DOHH2 (cell line): Measurements from ENCODE around the gene RBFOX2.

Experiments
- H3F3A ChIP-seq: fragments of 200-600 bp; sonication (generic), shearing (Covaris generic); 2 replicates; pipeline ENCODE4 v1.6.0; 2016; ENCODE audit warnings: antibody characterized with exemption, mild to moderate bottlenecking; ENCODE audit not compliant: control insufficient read depth, insufficient read depth
- H3K27ac ChIP-seq: fragments of 200-600 bp; sonication (generic); 2 replicates; pipeline ENCODE4 v1.5.1; 2014; ENCODE audit warnings: low read depth, mild to moderate bottlenecking, low read length, moderate library complexity
- H3K27me3 ChIP-seq: fragments of 200-600 bp; sonication (generic); 2 replicates; pipeline ENCODE4 v1.6.1; 2014; ENCODE audit warnings: mild to moderate bottlenecking, low read length, mixed read lengths; ENCODE audit not compliant: control insufficient read depth
- H3K36me3 ChIP-seq: fragments of 200-600 bp; sonication (generic); 2 replicates; pipeline ENCODE4 v1.6.1; 2014; ENCODE audit warnings: mild to moderate bottlenecking, low read length, moderate library complexity, mixed read lengths; ENCODE audit not compliant: control insufficient read depth
- H3K4me1 ChIP-seq: fragments of 200-600 bp; sonication (generic); 2 replicates; pipeline ENCODE4 v1.6.1; 2014; ENCODE audit warnings: mild to moderate bottlenecking, low read length, mixed read lengths; ENCODE audit not compliant: control insufficient read depth
- H3K4me2 ChIP-seq: fragments of 200-600 bp; sonication (generic); 2 replicates; pipeline ENCODE4 v1.6.0; 2014; ENCODE audit warnings: mild to moderate bottlenecking, low read length, moderate library complexity
- H3K4me3 ChIP-seq: fragments of 200-600 bp; sonication (generic); 2 replicates; pipeline ENCODE4 v1.5.1; 2014; ENCODE audit warnings: mild to moderate bottlenecking, low read length, mixed read lengths
- H3K79me2 ChIP-seq: fragments of 200-600 bp; sonication (generic); 2 replicates; pipeline ENCODE4 v1.6.1; 2014; ENCODE audit warnings: mild to moderate bottlenecking, low read length, mixed read lengths; ENCODE audit not compliant: control insufficient read depth
- H3K9me2 ChIP-seq: fragments of 200-600 bp; sonication (generic); replicated peaks from 2 replicates; pipeline ENCODE4 v1.6.1; 2014; ENCODE audit warnings: mild to moderate bottlenecking, low read length, mixed read lengths; ENCODE audit not compliant: control insufficient read depth
- H3K9me3 ChIP-seq: fragments of 200-600 bp; sonication (generic); 2 replicates; pipeline ENCODE4 v1.6.1; 2014; ENCODE audit warnings: antibody characterized with exemption, low read length, mixed read lengths; ENCODE audit not compliant: control insufficient read depth, insufficient read depth
- H4K20me1 ChIP-seq: fragments of 200-600 bp; sonication (generic); 2 replicates; pipeline ENCODE4 v1.6.0; 2014; ENCODE audit warnings: low read depth, mild to moderate bottlenecking, antibody characterized with exemption, low read length, moderate library complexity; ENCODE audit not compliant: control insufficient read depth, insufficient read depth
- CTCF ChIP-seq: fragments of 200-600 bp; sonication (generic); IDR thresholded peaks from one replicate; pipeline ENCODE4 v1.5.1; 2014; ENCODE audit warnings: antibody characterized with exemption, mild to moderate bottlenecking, low read depth, low read length; ENCODE audit not compliant: poor library complexity, severe bottlenecking
- EZH2phosphoT487 ChIP-seq: fragments of 200-600 bp; sonication (generic); IDR thresholded peaks from 2 replicates; pipeline ENCODE4 v1.6.1; 2017; ENCODE audit warnings: borderline replicate concordance, mild to moderate bottlenecking, antibody characterized with exemption, low read length, moderate library complexity, mixed read lengths

Gene RBFOX2

GRCh38 chr22:35903571-35904335, 124.9 kb downstream of the RBFOX2 start:
- Histone ChIP-seq H3K9me2 (no peaks in the 10 kb centered on the region), H4K20me1 (no peaks in the 10 kb centered on the region), H3K4me2 (peak overlapping the region; percentile 69), H3K4me3 (peak overlapping the region; percentile 53), H3K27ac (peak overlapping the region; percentile 75), H3K4me1 (peaks cover 92% of the 10 kb centered on the region), H3F3A (peaks cover 28% of the 10 kb centered on the region), H3K27me3 (no peaks in the 10 kb centered on the region), H3K9me3 (no peaks in the 10 kb centered on the region), H3K79me2 (peaks cover 97% of the 10 kb centered on the region), H3K36me3 (peaks cover 4% of the 10 kb centered on the region; the same call in 1 of the 2 replicates)
- no peak for TF ChIP-seq CTCF
- TF ChIP-seq EZH2phosphoT487, result no peak

GRCh38 chr22:35900483-35901168, 128.0 kb downstream of the RBFOX2 start:
- H3K27ac ChIP-seq, result peak overlapping the region; percentile 6; the same call in 1 of the 2 replicates
- peaks cover 4% of the 10 kb centered on the region for H3K36me3 ChIP-seq
- peak overlapping the region; percentile 69 for H3K4me2 ChIP-seq
- no peaks in the 10 kb centered on the region for H3K27me3 ChIP-seq
- peaks cover 15% of the 10 kb centered on the region; the same call in 1 of the 2 replicates for H3F3A ChIP-seq
- H4K20me1 ChIP-seq, result no peaks in the 10 kb centered on the region
- H3K4me1 ChIP-seq, result peaks cover 79% of the 10 kb centered on the region
- H3K79me2 ChIP-seq, result peaks cover 99% of the 10 kb centered on the region
- no peak for TF ChIP-seq EZH2phosphoT487
- no peak for TF ChIP-seq CTCF
- H3K9me2 ChIP-seq, result no peaks in the 10 kb centered on the region
- H3K4me3 ChIP-seq, result peak overlapping the region; percentile 10
- H3K9me3 ChIP-seq, result no peaks in the 10 kb centered on the region

DNA sequence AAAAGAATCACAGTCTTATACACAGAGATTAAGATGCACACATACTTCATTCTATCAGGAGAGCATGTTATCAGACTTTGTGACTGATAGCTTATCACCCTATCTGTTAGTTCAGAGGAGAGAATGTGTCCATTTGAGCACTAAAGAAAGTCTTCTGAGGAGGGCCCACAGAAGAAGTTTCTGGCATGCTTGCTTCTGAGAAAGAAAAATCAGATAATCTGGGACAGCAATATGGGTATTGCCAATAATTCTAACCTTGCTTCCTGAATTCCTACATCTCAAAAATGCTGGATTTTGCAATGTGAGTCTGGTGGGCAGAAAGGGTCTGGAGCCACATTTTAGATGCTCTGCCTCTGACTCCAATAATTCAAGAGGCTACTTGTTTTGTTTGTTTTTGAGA, 128.9 kb downstream of the RBFOX2 start:
- H4K20me1 ChIP-seq, result no peaks in the 10 kb centered on the region
- H3K27ac ChIP-seq, result no peak overlapping the region
- peaks cover 98% of the 10 kb centered on the region for H3K79me2 ChIP-seq
- no peak overlapping the region for H3K4me3 ChIP-seq
- H3K9me3 ChIP-seq, result no peaks in the 10 kb centered on the region
- no peaks in the 10 kb centered on the region for H3K27me3 ChIP-seq
- no peak overlapping the region for H3K4me2 ChIP-seq
- peaks cover 12% of the 10 kb centered on the region; the same call in 1 of the 2 replicates for H3F3A ChIP-seq
- no peaks in the 10 kb centered on the region for H3K9me2 ChIP-seq
- peaks cover 79% of the 10 kb centered on the region for H3K4me1 ChIP-seq
- peaks cover 4% of the 10 kb centered on the region for H3K36me3 ChIP-seq
- TF ChIP-seq EZH2phosphoT487 (no peak), CTCF (no peak)
